GM15510 (cell line): ENCODE measurements around the gene CGREF1.

ENCODE experiments used
- POLR2A ChIP-seq: IDR thresholded peaks from 3 replicates; pipeline ENCODE4 v1.6.1; 2011; ENCODE audit warnings: borderline replicate concordance; ENCODE audit not compliant: insufficient read length; ENCODE audit errors: extremely low read depth

Gene CGREF1

GRCh38 chr2:27078267-27079194 is 40.4 kb downstream of the CGREF1 start, which contains the start of gene EMILIN1:
EMILIN1 (plus strand) TSS chr2:27078615; CDS start chr2:27079066, 451 bp downstream.
- TF ChIP-seq POLR2A: no peak

- TF ChIP-seq POLR2A: no peak
Measured at GRCh38 chr2:27077231-27077630, 41.7 kb downstream of the CGREF1 start.

GRCh38 chr2:27076323-27076722 is 42.6 kb downstream of the CGREF1 start:
- TF ChIP-seq POLR2A: no peak

- TF ChIP-seq POLR2A: no peak
Measured at GRCh38 chr2:27074738-27075565, 44.0 kb downstream of the CGREF1 start.

GRCh38 chr2:27073782-27074181 is 45.1 kb downstream of the CGREF1 start:
- no peak for TF ChIP-seq POLR2A

GRCh38 chr2:27072920-27073319 is 46.0 kb downstream of the CGREF1 start:
- no peak for TF ChIP-seq POLR2A

- TF ChIP-seq POLR2A: no peak
Measured at GRCh38 chr2:27071990-27072830, 46.7 kb downstream of the CGREF1 start.

GRCh38 chr2:27071277-27071989 is 47.5 kb downstream of the CGREF1 start, which contains the start of gene OST4:
OST4 (minus strand) TSS chr2:27071654.
- TF ChIP-seq POLR2A: peak; percentile 91

GRCh38 chr2:27070653-27071276 is 48.2 kb downstream of the CGREF1 start:
- TF ChIP-seq POLR2A: no peak

GRCh38 chr2:27069961-27070618 is 48.8 kb downstream of the CGREF1 start:
- TF ChIP-seq POLR2A: no peak

- no peak for TF ChIP-seq POLR2A
Measured at GRCh38 chr2:27069436-27069835, 49.5 kb downstream of the CGREF1 start.

GRCh38 chr2:27067385-27067784 is 51.5 kb downstream of the CGREF1 start:
- TF ChIP-seq POLR2A: no peak

- no peak for TF ChIP-seq POLR2A
Measured at GRCh38 chr2:27065128-27065527, 53.8 kb downstream of the CGREF1 start.

- no peak for TF ChIP-seq POLR2A
Measured at GRCh38 chr2:27060323-27060722, 58.6 kb downstream of the CGREF1 start.
